NB4 (cell line): Measurements from ENCODE around the gene LPAR6.

Experiments used
- MYC ChIP-seq: IDR thresholded peaks from 2 replicates; pipeline ENCODE4 v1.6.1; 2011; ENCODE audit warnings: low read depth, low read length
- POLR2A ChIP-seq: IDR thresholded peaks from 2 replicates; pipeline ENCODE4 v1.6.1; 2011; ENCODE audit warnings: mild to moderate bottlenecking; ENCODE audit not compliant: insufficient read length; ENCODE audit errors: extremely low read depth
- TF ChIP-seq, protein P1 (sequence below): IDR thresholded peaks from one replicate; pipeline ENCODE4 v1.5.1; 2012; ENCODE audit warnings: low read depth, low read length

DNA sequence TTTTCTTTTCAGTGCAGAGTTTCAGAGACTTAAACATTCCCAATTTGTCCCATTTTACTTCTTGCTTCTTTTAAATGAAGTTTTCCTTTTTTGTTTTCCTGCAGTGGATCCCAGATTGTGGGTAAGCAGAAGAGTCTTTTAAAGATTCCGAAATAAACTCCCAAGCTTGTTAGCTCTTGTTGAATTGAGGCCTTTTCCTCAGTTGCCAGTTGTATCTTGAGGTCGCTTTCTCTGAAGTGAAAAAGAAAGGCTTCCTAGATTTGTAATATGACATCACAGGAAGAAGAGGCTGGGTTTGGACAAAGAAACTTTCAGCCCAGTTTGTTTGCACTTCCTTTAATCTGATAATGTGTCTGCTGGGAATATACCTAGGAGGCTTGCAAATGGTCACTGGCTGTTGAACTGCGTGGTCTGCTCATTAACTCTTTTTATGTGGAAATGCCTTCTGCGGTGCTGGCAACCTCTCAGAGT lies at the start of gene LPAR6:
- TF ChIP-seq POLR2A, result no peak
- TF ChIP-seq, protein P1, sequence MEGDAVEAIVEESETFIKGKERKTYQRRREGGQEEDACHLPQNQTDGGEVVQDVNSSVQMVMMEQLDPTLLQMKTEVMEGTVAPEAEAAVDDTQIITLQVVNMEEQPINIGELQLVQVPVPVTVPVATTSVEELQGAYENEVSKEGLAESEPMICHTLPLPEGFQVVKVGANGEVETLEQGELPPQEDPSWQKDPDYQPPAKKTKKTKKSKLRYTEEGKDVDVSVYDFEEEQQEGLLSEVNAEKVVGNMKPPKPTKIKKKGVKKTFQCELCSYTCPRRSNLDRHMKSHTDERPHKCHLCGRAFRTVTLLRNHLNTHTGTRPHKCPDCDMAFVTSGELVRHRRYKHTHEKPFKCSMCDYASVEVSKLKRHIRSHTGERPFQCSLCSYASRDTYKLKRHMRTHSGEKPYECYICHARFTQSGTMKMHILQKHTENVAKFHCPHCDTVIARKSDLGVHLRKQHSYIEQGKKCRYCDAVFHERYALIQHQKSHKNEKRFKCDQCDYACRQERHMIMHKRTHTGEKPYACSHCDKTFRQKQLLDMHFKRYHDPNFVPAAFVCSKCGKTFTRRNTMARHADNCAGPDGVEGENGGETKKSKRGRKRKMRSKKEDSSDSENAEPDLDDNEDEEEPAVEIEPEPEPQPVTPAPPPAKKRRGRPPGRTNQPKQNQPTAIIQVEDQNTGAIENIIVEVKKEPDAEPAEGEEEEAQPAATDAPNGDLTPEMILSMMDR, result no peak
- TF ChIP-seq MYC, result peak; percentile 43; the same call in 1 of the 2 replicates
